MCF 10A (cell line): ENCODE measurements around the gene RXRB. TPM values are rescaled to one million over a fixed set of nuclear protein-coding genes. Genes with fewer than 3 reads are reported as not detected.

Experiments used
- BruUV-seq: library from RNA; stranded (reverse); fragments of 400-500 nt; replicated peaks from 2 replicates; lab custom pipeline; 2021; lab: Mats Ljungman, UMichigan
- CTCF ChIA-PET: fragments of 300-600 bp; sonication (Branson Sonifier 250); formaldehyde crosslinking; extraction: SDS; loops from one replicate; lab custom pipeline; 2021; ENCODE audit warnings: antibody characterized with exemption, inconsistent platforms; lab: Yijun Ruan, JAX
- POLR2A ChIA-PET: fragments of 300-600, 350-650 bp; sonication (Branson Sonifier 250); formaldehyde crosslinking; extraction: SDS; loops from one replicate; lab custom pipeline; 2020; ENCODE audit warnings: antibody characterized with exemption, inconsistent platforms; lab: Yijun Ruan, JAX
- DNase-seq: peaks from one replicate; pipeline ENCODE4 v3.0.0-alpha.2; 2018; ENCODE audit not compliant: unreplicated experiment
- H3K27ac Mint-ChIP-seq: one replicate; pipeline ENCODE4 v1.8.0; 2022; ENCODE audit warnings: mild to moderate bottlenecking, low read depth, mixed read lengths; ENCODE audit not compliant: unreplicated experiment
- H3K27me3 Mint-ChIP-seq: one replicate; pipeline ENCODE4 v1.8.0; 2022; ENCODE audit warnings: mixed read lengths; ENCODE audit not compliant: insufficient read depth, unreplicated experiment
- H3K36me3 Mint-ChIP-seq: one replicate; pipeline ENCODE4 v1.8.0; 2022; ENCODE audit warnings: mild to moderate bottlenecking, moderate library complexity, mixed read lengths; ENCODE audit not compliant: insufficient read depth, unreplicated experiment
- H3K4me1 Mint-ChIP-seq: one replicate; pipeline ENCODE4 v1.8.0; 2022; ENCODE audit warnings: mixed read lengths; ENCODE audit not compliant: insufficient read depth, unreplicated experiment
- H3K4me3 Mint-ChIP-seq: one replicate; pipeline ENCODE4 v1.8.0; 2022; ENCODE audit warnings: mild to moderate bottlenecking, moderate library complexity, mixed read lengths; ENCODE audit not compliant: unreplicated experiment
- H3K9me3 Mint-ChIP-seq: one replicate; pipeline ENCODE4 v1.8.0; 2022; ENCODE audit warnings: mixed read lengths; ENCODE audit not compliant: unreplicated experiment
- intact Hi-C: fragments of 100-400 bp; cut with micrococcal nuclease; formaldehyde crosslinking; loops from 2 replicates; pipeline ENCODE4 v1.14.1; 2022
- total RNA-seq: library from RNA; stranded (reverse); gene quantifications from 2 replicates; pipeline ENCODE4 v1.2.3, GENCODE V29; 2022
- TF ChIP-seq, protein P1 (sequence below): fragments of 200-600 bp; IDR thresholded peaks from one replicate; pipeline ENCODE4 v1.8.0; 2022; ENCODE audit warnings: antibody characterized with exemption, mild to moderate bottlenecking; ENCODE audit not compliant: unreplicated experiment

RXRB gene
- total RNA-seq, 1 experiment from 2014 or later = 35.1 TPM

GRCh38 chr6:33197431-33198048, 2.9 kb downstream of the RXRB start:
- H3K36me3 Mint-ChIP-seq = peaks cover 50% of the 10 kb centered on the region
- H3K4me1 Mint-ChIP-seq = peaks cover 35% of the 10 kb centered on the region
- intact Hi-C loops = no loop called here
- DNase-seq = peak; percentile 69
- TF ChIP-seq, protein P1, sequence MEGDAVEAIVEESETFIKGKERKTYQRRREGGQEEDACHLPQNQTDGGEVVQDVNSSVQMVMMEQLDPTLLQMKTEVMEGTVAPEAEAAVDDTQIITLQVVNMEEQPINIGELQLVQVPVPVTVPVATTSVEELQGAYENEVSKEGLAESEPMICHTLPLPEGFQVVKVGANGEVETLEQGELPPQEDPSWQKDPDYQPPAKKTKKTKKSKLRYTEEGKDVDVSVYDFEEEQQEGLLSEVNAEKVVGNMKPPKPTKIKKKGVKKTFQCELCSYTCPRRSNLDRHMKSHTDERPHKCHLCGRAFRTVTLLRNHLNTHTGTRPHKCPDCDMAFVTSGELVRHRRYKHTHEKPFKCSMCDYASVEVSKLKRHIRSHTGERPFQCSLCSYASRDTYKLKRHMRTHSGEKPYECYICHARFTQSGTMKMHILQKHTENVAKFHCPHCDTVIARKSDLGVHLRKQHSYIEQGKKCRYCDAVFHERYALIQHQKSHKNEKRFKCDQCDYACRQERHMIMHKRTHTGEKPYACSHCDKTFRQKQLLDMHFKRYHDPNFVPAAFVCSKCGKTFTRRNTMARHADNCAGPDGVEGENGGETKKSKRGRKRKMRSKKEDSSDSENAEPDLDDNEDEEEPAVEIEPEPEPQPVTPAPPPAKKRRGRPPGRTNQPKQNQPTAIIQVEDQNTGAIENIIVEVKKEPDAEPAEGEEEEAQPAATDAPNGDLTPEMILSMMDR = peak; percentile 39
- no peaks in the 10 kb centered on the region for H3K9me3 Mint-ChIP-seq
- POLR2A ChIA-PET = interaction anchor here (0.6 to 1.7 kb wide), 8 partner anchors 8 to 234 kb away, joined by 3 to 8 read pairs (median 4); partner anchors contain the start of gene RING1
- H3K27ac Mint-ChIP-seq = no peak overlapping the region
- H3K27me3 Mint-ChIP-seq = no peaks in the 10 kb centered on the region
- peak overlapping the region; percentile 1 for H3K4me3 Mint-ChIP-seq
- no TSS peak for BruUV-seq
- CTCF ChIA-PET = interaction anchor here (0.7 to 1.6 kb wide), 18 partner anchors 12 to 206 kb away, joined by 3 to 8 read pairs (median 4); no protein-coding TSS in a partner anchor

GRCh38 chr6:33195304-33196165, 4.9 kb downstream of the RXRB start:
- BruUV-seq = no TSS peak
- intact Hi-C loops = no loop called here
- DNase-seq = no peak
- TF ChIP-seq, protein P1 = no peak
- H3K27ac Mint-ChIP-seq = no peak overlapping the region
- CTCF ChIA-PET = interaction anchor here (0.5 to 0.7 kb wide), 4 partner anchors 104 to 1243 kb away, joined by 3 to 4 read pairs (median 4); no protein-coding TSS in a partner anchor
- POLR2A ChIA-PET = no interaction called here
- no peak overlapping the region for H3K4me3 Mint-ChIP-seq
- H3K27me3 Mint-ChIP-seq = no peaks in the 10 kb centered on the region
- H3K9me3 Mint-ChIP-seq = no peaks in the 10 kb centered on the region
- peaks cover 38% of the 10 kb centered on the region for H3K36me3 Mint-ChIP-seq
- peaks cover 24% of the 10 kb centered on the region for H3K4me1 Mint-ChIP-seq

DNA sequence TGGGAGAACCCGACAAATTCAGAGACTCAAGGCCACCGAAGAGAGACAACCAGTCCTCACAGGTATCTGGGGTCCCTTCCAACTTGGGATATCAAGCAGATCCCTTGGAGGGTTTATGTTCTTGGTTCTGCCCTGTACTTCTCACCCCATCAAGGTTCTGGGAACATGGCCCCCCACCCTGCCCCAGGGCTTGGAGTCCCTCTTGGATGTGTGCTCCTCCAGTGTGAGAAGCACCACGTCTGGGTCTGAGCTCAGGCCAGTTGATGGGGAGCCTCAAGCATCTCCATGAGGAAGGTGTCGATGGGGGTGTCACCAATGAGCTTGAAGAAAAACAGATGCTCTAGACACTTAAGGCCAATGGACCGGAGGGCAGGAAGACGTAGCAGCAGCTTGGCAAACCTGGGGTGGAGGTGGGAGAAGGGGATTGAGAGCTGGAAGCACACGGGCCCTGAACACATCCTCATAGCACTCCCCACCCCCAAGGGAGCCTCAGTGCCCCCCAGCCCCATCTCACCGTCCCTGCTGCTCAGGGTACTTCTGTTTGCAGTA, 6.0 kb downstream of the RXRB start:
- TF ChIP-seq, protein P1 = no peak
- CTCF ChIA-PET = interaction anchor here (0.6 kb wide), 1 partner anchor 105 kb away, joined by 4 read pairs; no protein-coding TSS in a partner anchor
- peaks cover 36% of the 10 kb centered on the region for H3K36me3 Mint-ChIP-seq
- intact Hi-C loops = no loop called here
- BruUV-seq = no TSS peak
- no peak overlapping the region for H3K4me3 Mint-ChIP-seq
- peaks cover 24% of the 10 kb centered on the region for H3K4me1 Mint-ChIP-seq
- POLR2A ChIA-PET = interaction anchor here (0.8 kb wide), 1 partner anchor 56 kb away, joined by 3 read pairs; no protein-coding TSS in a partner anchor
- no peak for DNase-seq
- no peak overlapping the region for H3K27ac Mint-ChIP-seq
- no peaks in the 10 kb centered on the region for H3K27me3 Mint-ChIP-seq
- no peaks in the 10 kb centered on the region for H3K9me3 Mint-ChIP-seq

GRCh38 chr6:33193619-33194018, 6.8 kb downstream of the RXRB start:
- CTCF ChIA-PET = no interaction called here
- peaks cover 36% of the 10 kb centered on the region for H3K36me3 Mint-ChIP-seq
- TF ChIP-seq, protein P1 = no peak
- no peak overlapping the region for H3K4me3 Mint-ChIP-seq
- intact Hi-C loops = no loop called here
- peaks cover 15% of the 10 kb centered on the region for H3K4me1 Mint-ChIP-seq
- no peak for DNase-seq
- H3K9me3 Mint-ChIP-seq = no peaks in the 10 kb centered on the region
- H3K27me3 Mint-ChIP-seq = no peaks in the 10 kb centered on the region
- no TSS peak for BruUV-seq
- POLR2A ChIA-PET = no interaction called here
- no peak overlapping the region for H3K27ac Mint-ChIP-seq
